Right lobe of liver (tissue), 6 donors: Measurements from ENCODE around the gene AP5Z1. TPM values are rescaled to one million over a fixed set of nuclear protein-coding genes. Genes with fewer than 3 reads are reported as not detected.

Experiments used
- ATAC-seq, 4 donors: fragments of 200-7000 bp; cut with Tn5 transposase; one replicate each; pipeline ENCODE4 v1.9.1; 2020; ENCODE audit warnings: mild to moderate bottlenecking in 4 of 4, moderate library complexity in 4 of 4
- DNase-seq, 3 donors: peaks; one replicate each; pipeline ENCODE4 v3.0.0-alpha.2; 2020
- H3K27ac ChIP-seq, 3 donors: fragments of 200-600 bp; one replicate each; pipeline ENCODE4 v1.8.0; 2022
- H3K27me3 ChIP-seq, 2 donors: fragments of 200-600 bp; one replicate each; pipeline ENCODE4 v1.8.0; 2022
- H3K36me3 ChIP-seq, 4 donors: fragments of 200-600 bp; sonication (generic) in 1 of 4; one replicate each; pipeline versions ENCODE4 v1.5.1 to v1.8.0; 2017 to 2022; ENCODE audit warnings: control low read depth in 1 of 4
- H3K4me1 ChIP-seq, 4 donors: fragments of 200-600 bp; sonication (generic) in 1 of 4; one replicate each; pipeline versions ENCODE4 v1.5.1 to v1.8.0; 2017 to 2022; ENCODE audit warnings: control low read depth in 1 of 4
- H3K4me3 ChIP-seq, 3 donors: fragments of 200-600 bp; one replicate each; pipeline ENCODE4 v1.8.0; 2022
- H3K9me3 ChIP-seq, 4 donors: fragments of 200-600 bp; sonication (generic) in 1 of 4; one replicate each; pipeline versions ENCODE4 v1.5.1 to v1.8.0; 2017 to 2022; ENCODE audit warnings: control low read depth in 1 of 4
- POLR2A ChIP-seq: fragments of 450-650 bp; IDR thresholded peaks from one replicate; pipeline ENCODE4 v1.6.1; 2017; ENCODE audit warnings: antibody characterized with exemption, mild to moderate bottlenecking
- WGBS: methylation state at CpG from one replicate; pipeline ENCODE4 v1.1.6; 2018; ENCODE audit warnings: low coverage, low lambda C conversion rate; ENCODE audit not compliant: insufficient coverage; ENCODE audit errors: missing lambda C conversion rate; 5-methylcytosine and 5-hydroxymethylcytosine counted together
- intact Hi-C, 2 donors: fragments of 100-400 bp; cut with DNase I; formaldehyde crosslinking; loops; one replicate each; pipeline versions ENCODE4 v1.11.2 to v1.14.1; 2022
- total RNA-seq, 6 experiments: library from RNA; depleted of rRNA in 2 of 6; stranded (reverse); fragments of >200 nt in 2 of 6; fragmentation: NEBNext Ultra II Directional in 3 of 6; extraction: Animal tissue kit (Norgen Biotek cat#: 25700) in 3 of 6; gene quantifications; one replicate each; pipeline versions ENCODE4 v1.1.0 to v1.2.4, GENCODE V29; 2016 to 2023
- TF ChIP-seq, protein P1 (sequence below), 4 donors: fragments of 200-600 bp in 3 of 4; fragments of 450-650 bp in 1 of 4; IDR thresholded peaks; one replicate each; pipeline versions ENCODE4 v1.5.1 to v1.8.0; 2016 to 2022; ENCODE audit warnings: antibody characterized with exemption in 4 of 4, mild to moderate bottlenecking in 2 of 4
- donor health status: DM: no; HTN: yes; CAD: no.
- donor health status: DM: no; HTN: no; CAD: no.
- donor health status: DM: no; HTN: no; CAD: no.
- donor health status: DM: no; HTN: yes; CAD: no.
- donor health status: DM: no; HTN: yes; CAD: no.

The AP5Z1 gene
- total RNA-seq, 6 experiments from 2014 or later: 9.7 to 23.6 (median 14.2) TPM

DNA sequence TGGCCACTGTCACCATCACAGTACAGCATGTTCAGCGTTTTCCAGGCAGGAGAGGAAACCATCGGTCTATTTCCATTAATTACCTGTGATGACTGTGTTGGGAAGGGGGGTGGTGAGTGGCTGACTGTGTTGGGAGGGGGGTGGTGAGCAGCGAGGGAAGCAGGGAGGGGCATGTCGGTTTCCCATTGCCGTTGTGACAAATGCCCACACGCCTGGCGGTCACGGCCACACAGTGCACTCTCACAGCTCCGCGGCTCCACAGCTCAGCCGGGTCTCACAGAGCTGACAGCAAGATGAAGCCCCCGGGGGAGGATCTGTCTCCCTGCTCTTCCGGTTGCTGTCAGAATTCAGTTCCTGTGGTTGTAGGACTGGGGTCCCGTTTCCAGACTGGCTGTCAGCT is 39.0 kb downstream of the AP5Z1 start:
- H3K36me3 ChIP-seq: no peaks in the 10 kb centered on the region
- H3K4me1 ChIP-seq: no peaks in the 10 kb centered on the region
- H3K9me3 ChIP-seq: no peaks in the 10 kb centered on the region
- intact Hi-C loops: no loop called here
- H3K27ac ChIP-seq: no peak overlapping the region
- no peak overlapping the region for H3K4me3 ChIP-seq
- ATAC-seq (no peak), DNase-seq (no peak)
- no peaks in the 10 kb centered on the region for H3K27me3 ChIP-seq
- 20% methylated on average over 1 of the region's 14 CpGs for WGBS
- TF ChIP-seq POLR2A: no peak
- TF ChIP-seq, protein P1, sequence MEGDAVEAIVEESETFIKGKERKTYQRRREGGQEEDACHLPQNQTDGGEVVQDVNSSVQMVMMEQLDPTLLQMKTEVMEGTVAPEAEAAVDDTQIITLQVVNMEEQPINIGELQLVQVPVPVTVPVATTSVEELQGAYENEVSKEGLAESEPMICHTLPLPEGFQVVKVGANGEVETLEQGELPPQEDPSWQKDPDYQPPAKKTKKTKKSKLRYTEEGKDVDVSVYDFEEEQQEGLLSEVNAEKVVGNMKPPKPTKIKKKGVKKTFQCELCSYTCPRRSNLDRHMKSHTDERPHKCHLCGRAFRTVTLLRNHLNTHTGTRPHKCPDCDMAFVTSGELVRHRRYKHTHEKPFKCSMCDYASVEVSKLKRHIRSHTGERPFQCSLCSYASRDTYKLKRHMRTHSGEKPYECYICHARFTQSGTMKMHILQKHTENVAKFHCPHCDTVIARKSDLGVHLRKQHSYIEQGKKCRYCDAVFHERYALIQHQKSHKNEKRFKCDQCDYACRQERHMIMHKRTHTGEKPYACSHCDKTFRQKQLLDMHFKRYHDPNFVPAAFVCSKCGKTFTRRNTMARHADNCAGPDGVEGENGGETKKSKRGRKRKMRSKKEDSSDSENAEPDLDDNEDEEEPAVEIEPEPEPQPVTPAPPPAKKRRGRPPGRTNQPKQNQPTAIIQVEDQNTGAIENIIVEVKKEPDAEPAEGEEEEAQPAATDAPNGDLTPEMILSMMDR (IDR thresholded peaks at IDR 0.05): no peak

DNA sequence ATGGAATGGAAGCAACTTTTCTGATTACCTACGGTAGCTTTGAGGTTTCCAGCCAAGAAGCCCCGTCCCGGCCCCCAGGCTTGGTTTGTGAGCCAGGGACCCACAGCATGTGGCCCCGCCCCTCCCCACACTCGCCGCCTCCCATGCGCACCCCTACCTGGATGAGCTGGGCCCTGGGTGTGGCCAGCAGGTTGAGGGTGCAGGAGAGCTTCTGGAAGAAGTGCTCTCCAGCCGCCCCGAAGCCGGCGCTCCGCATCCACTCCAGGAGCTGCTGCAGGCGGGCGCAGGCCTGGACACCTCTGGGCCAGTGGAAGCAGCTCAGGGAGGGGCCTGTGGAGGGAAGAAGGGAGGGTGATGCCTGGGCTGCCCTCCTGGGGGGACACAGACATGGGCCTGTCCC is 39.7 kb downstream of the AP5Z1 start:
- Histone ChIP-seq H3K4me3 (no peak overlapping the region), H3K9me3 (no peaks in the 10 kb centered on the region), H3K4me1 (no peaks in the 10 kb centered on the region), H3K27ac (no peak overlapping the region), H3K36me3 (no peaks in the 10 kb centered on the region), H3K27me3 (no peaks in the 10 kb centered on the region)
- ATAC-seq (no peak), DNase-seq (no peak)
- TF ChIP-seq POLR2A: no peak
- intact Hi-C loops: no loop called here
- no CpG with 5 or more reads among the region's 14 CpGs for WGBS

DNA sequence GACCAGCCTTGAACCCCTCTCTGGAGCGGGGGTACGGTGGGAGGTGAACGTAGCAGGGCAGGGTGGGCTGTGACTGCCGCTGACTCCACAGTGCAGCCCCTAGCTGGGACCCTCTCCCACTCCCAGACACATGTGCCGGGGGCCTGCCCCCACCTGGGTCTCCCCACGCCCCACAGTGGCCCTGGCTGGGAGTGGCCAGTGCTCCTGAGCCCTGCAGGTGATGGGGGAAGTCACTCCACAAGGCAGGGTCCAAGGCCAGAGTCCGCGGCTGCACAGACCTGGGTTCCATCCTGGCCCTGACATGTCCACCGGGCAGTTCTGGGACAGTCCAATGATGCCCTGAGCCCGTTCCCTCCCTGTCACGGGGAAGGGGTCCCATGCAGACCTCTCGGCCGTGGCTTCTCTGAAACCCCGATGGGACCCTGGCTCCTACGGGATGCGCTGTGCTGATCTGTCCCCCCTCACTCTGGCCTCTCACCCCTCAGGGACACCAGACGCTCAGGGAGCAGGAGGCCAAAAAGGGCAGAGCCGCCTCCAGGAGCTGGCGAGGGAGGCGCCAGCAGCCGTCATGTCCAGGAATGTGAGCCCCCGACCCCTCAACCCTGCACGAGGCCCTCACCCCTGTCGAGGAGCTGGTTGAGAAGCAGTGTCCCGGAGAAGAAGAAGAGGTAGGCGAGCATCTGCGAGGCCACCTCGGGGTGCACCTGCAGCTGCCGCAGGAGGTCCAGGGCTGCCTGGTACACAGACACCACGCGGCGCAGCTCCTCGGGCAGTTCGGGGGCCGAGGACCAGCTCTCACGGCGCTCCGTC is 40.4 kb downstream of the AP5Z1 start:
- no peaks in the 10 kb centered on the region for H3K9me3 ChIP-seq
- DNase-seq: no peak
- H3K36me3 ChIP-seq: no peaks in the 10 kb centered on the region
- no peak for ATAC-seq
- H3K4me1 ChIP-seq: no peaks in the 10 kb centered on the region
- 51% methylated on average over 2 of the region's 38 CpGs for WGBS
- no peak overlapping the region for H3K27ac ChIP-seq
- intact Hi-C loops: no loop called here
- H3K4me3 ChIP-seq: no peak overlapping the region
- H3K27me3 ChIP-seq: no peaks in the 10 kb centered on the region
- TF ChIP-seq, protein P1 (IDR thresholded peaks at IDR 0.05): no peak
- no peak for TF ChIP-seq POLR2A

DNA sequence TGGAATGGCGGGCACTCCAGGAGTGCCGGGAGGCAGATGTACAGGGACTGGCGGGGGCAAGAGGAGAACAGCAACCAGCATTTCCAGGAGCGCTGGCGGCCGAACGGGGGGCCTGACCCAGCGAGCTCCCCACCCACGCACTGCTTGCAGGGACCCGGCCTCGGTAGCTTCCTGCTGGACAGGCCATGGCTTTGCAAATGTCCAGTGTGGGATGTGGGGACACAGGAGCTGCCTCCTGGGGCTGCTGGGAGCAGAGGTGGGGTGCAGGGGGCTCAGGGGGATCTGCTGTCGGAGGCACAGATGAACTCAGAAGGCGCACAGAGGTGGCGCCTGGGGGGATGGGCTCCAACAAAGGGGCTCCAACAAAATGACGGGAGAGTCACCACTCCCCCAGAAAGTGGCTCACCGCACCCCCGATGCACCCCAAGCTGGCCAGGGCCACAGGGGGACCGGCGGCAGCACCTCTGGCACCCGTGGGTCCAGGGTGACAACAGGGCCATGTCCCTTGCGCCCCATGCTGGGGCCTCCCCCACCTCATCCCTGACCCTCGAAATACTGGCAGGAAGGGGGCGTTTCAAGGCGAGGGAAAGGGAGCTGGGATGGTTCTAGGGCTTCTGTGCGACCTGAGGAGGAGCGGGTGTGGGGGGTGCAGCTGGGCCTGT is 41.1 kb downstream of the AP5Z1 start:
- H3K9me3 ChIP-seq: no peaks in the 10 kb centered on the region
- WGBS: no CpG with 5 or more reads among the region's 26 CpGs
- intact Hi-C loops: no loop called here
- H3K36me3 ChIP-seq: no peaks in the 10 kb centered on the region
- H3K27ac ChIP-seq: no peak overlapping the region
- H3K4me3 ChIP-seq: no peak overlapping the region
- H3K4me1 ChIP-seq: no peaks in the 10 kb centered on the region
- DNase-seq (no peak), ATAC-seq (no peak)
- no peaks in the 10 kb centered on the region for H3K27me3 ChIP-seq
- no peak for TF ChIP-seq POLR2A
- TF ChIP-seq, protein P1 (IDR thresholded peaks at IDR 0.05): no peak
